Breast epithelium (tissue), 3 donors: ENCODE results near the gene MAP3K19.

Experiments
- CTCF ChIP-seq, 3 donors: fragments of 450-650 bp; IDR thresholded peaks; one replicate each; pipeline ENCODE4 v1.5.1; 2016 to 2017; ENCODE audit warnings: antibody characterized with exemption in 3 of 3, mild to moderate bottlenecking in 3 of 3, moderate library complexity in 3 of 3
- POLR2A ChIP-seq: fragments of 450-650 bp; IDR thresholded peaks from one replicate; pipeline ENCODE4 v1.6.1; 2016; ENCODE audit warnings: antibody characterized with exemption, mild to moderate bottlenecking, moderate library complexity
- POLR2AphosphoS5 ChIP-seq, 3 donors: sonication (generic); formaldehyde crosslinking; IDR thresholded peaks; one replicate each; pipeline ENCODE4 v1.6.1; 2017; ENCODE audit warnings: antibody characterized with exemption in 3 of 3

DNA sequence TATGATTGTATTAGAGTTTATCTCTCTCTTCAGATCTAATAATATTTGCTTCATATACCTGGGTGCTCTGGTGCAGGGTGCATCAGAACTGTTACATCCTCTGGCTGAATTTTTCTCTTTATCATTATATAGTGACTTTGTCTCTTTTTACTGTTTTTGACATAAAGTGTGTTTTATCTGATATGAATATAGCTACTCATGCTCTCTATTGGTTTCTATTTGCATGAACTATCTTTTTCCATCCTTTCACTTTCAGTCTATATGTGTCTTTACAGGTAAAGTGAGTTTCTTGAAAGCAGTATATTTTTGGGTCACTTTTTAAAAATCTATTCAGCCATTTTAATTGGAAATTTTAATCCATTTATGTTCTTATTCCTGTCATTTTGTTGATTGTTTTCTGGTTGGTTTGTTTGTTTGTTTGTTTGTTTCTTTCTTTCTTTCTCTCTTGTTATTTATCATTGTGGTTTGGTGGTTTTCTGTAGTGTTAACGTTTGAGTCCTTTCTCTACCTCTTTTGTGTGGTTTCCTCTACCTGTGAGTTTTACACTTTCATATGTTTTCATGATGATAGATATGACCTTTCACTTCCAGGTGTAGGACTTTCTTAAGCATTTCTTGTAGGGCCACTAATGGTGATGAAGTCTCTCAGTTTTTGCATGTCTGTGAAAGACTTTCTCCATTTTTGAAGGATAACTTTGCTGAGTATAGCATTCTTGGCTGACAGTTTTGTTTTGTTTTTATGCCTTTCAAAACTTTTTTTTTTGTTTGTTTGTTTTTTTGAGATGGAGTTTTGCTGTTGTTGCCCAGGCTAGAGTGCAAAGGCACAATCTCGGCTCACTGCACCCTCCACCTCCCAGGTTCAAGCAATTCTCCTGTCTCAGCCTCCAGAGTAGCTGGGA, 73.8 kb downstream of the MAP3K19 start:
- TF ChIP-seq CTCF (IDR thresholded peaks at IDR 0.05) (no peak), POLR2A (no peak), POLR2AphosphoS5 (IDR thresholded peaks at IDR 0.05) (no peak)
